HCT116 (cell line): ENCODE measurements around the gene TMEM202. TPM values are rescaled to one million over a fixed set of nuclear protein-coding genes. Genes with fewer than 3 reads are reported as not detected.

ENCODE experiments used
- ATAC-seq: fragments of 200-7000 bp; cut with Tn5 transposase; 2 replicates; pipeline ENCODE4 v1.9.1; 2020; ENCODE audit warnings: mild to moderate bottlenecking, moderate library complexity
- BruUV-seq: library from RNA; stranded (reverse); fragments of 400-500 nt; replicated peaks from 2 replicates; lab custom pipeline; 2021; lab: Mats Ljungman, UMichigan
- CTCF ChIA-PET: fragments of 300-600 bp; sonication (Branson Sonifier 250); formaldehyde crosslinking; loops from one replicate; lab custom pipeline; 2021; ENCODE audit warnings: antibody characterized with exemption; lab: Charles Lee
- POLR2A ChIA-PET: fragments of 300-600, 350-600 bp; sonication (Branson Sonifier 250); formaldehyde crosslinking; loops from one replicate; lab custom pipeline; 2021; ENCODE audit warnings: antibody characterized with exemption; lab: Charles Lee
- RAD21 ChIA-PET, 2 experiments: fragments of 300-600 bp; sonication (Branson Sonifier 250); formaldehyde crosslinking; loops; one replicate each; lab custom pipeline; 2023; ENCODE audit warnings: low total read pairs in 2 of 2; ENCODE audit not compliant: uncharacterized antibody in 2 of 2, unreplicated experiment in 2 of 2, low non-redundant PET in 1 of 2; lab: Charles Lee
- DNase-seq: peaks from one replicate; pipeline ENCODE4 v3.0.0-alpha.2; 2010; ENCODE audit warnings: low read depth, low spot score
- H2AFZ ChIP-seq: fragments of 200-600 bp; shearing (Covaris generic), sonication (generic); 2 replicates; pipeline ENCODE4 v1.6.1; 2017; ENCODE audit warnings: low read depth, mixed run types, mixed read lengths, antibody characterized with exemption, low read length; ENCODE audit not compliant: poor library complexity, severe bottlenecking
- H3K27ac ChIP-seq: 2 replicates; pipeline ENCODE4 v1.5.1; 2012; ENCODE audit warnings: low read depth, low read length
- H3K27me3 ChIP-seq: fragments of 200-600 bp; sonication (generic); 2 replicates; pipeline ENCODE4 v1.6.1; 2016; ENCODE audit warnings: mixed run types, low read length, mixed read lengths; ENCODE audit not compliant: insufficient read depth
- H3K36me3 ChIP-seq, 2 experiments: fragments of 200-500 bp in 1 of 2; fragments of 200-600 bp in 1 of 2; sonication (Bioruptor generic) in 1 of 2; sonication (generic) in 1 of 2; 2 replicates each; pipeline versions ENCODE4 v1.5.1 to v1.6.1; 2014 to 2016; ENCODE audit warnings: low read length in 2 of 2, inconsistent platforms in 1 of 2, mixed read lengths in 1 of 2, mixed run types in 1 of 2; ENCODE audit not compliant: insufficient read depth in 2 of 2, control insufficient read depth in 1 of 2
- H3K4me1 ChIP-seq, 2 experiments: fragments of 200-600 bp in 1 of 2; sonication (generic) in 1 of 2; 2 replicates each; pipeline versions ENCODE4 v1.5.1 to v1.6.1; 2012 to 2017; ENCODE audit warnings: low read length in 2 of 2, inconsistent platforms in 1 of 2, mild to moderate bottlenecking in 1 of 2, mixed read lengths in 1 of 2, mixed run types in 1 of 2, moderate library complexity in 1 of 2; ENCODE audit not compliant: insufficient read depth in 2 of 2, control insufficient read depth in 1 of 2
- H3K4me2 ChIP-seq: fragments of 200-600 bp; sonication (generic); 2 replicates; pipeline ENCODE4 v1.6.1; 2017; ENCODE audit warnings: mixed run types, low read length, mixed read lengths
- H3K4me3 ChIP-seq, 2 experiments: fragments of 200-600 bp in 1 of 2; sonication (generic) in 1 of 2; replicated peaks in 1 of 2; 2 replicates each; pipeline ENCODE4 v1.5.1; 2011 to 2016; ENCODE audit warnings: low read length in 2 of 2, control low read depth in 1 of 2, low read depth in 1 of 2, mild to moderate bottlenecking in 1 of 2, mixed read lengths in 1 of 2, mixed run types in 1 of 2
- H3K79me2 ChIP-seq: fragments of 200-600 bp; sonication (generic); 2 replicates; pipeline ENCODE4 v1.6.1; 2017; ENCODE audit warnings: mild to moderate bottlenecking, mixed run types, low read length, moderate library complexity, mixed read lengths; ENCODE audit not compliant: insufficient read depth
- H3K9ac ChIP-seq: fragments of 200-600 bp; sonication (generic); 2 replicates; pipeline ENCODE4 v1.6.1; 2016; ENCODE audit warnings: low read length, mixed read lengths
- H3K9me2 ChIP-seq: fragments of 200-600 bp; sonication (generic), shearing (Covaris generic); 2 replicates; pipeline ENCODE4 v1.6.1; 2017; ENCODE audit warnings: mixed run types, mild to moderate bottlenecking, moderate library complexity; ENCODE audit not compliant: insufficient read depth
- H3K9me3 ChIP-seq, 2 experiments: fragments of 200-500 bp in 1 of 2; fragments of 200-600 bp in 1 of 2; sonication (Bioruptor generic) in 1 of 2; sonication (generic) in 1 of 2; 2 replicates each; pipeline ENCODE4 v1.6.1; 2014 to 2017; ENCODE audit warnings: low read length in 2 of 2, mixed read lengths in 2 of 2, inconsistent platforms in 1 of 2, low read depth in 1 of 2, mild to moderate bottlenecking in 1 of 2, mixed run types in 1 of 2, moderate library complexity in 1 of 2; ENCODE audit not compliant: control insufficient read depth in 1 of 2, insufficient read depth in 1 of 2
- H4K20me1 ChIP-seq: fragments of 200-600 bp; sonication (generic), shearing (Covaris generic); 2 replicates; pipeline ENCODE4 v1.6.1; 2017; ENCODE audit warnings: mixed run types, mild to moderate bottlenecking, moderate library complexity; ENCODE audit not compliant: insufficient read depth
- CBX3 ChIP-seq: IDR thresholded peaks from 2 replicates; pipeline ENCODE4 v1.6.1; 2012; ENCODE audit warnings: low read depth
- POLR2AphosphoS5 ChIP-seq: IDR thresholded peaks from 2 replicates; pipeline ENCODE4 v1.6.1; 2011; ENCODE audit warnings: mild to moderate bottlenecking, low read depth, low read length, moderate library complexity
- RAD21 ChIP-seq: IDR thresholded peaks from 2 replicates; pipeline ENCODE4 v1.6.1; 2012; ENCODE audit warnings: low read depth, mild to moderate bottlenecking
- SRF ChIP-seq: IDR thresholded peaks from 2 replicates; pipeline ENCODE4 v1.6.1; 2012; ENCODE audit warnings: low read depth
- intact Hi-C: fragments of 100-400 bp; cut with micrococcal nuclease; formaldehyde crosslinking; loops from 2 replicates; pipeline ENCODE4 v1.10.0; 2022
- total RNA-seq: library from RNA; stranded (reverse); gene quantifications from one replicate; pipeline ENCODE4 v1.2.1, GENCODE V29; 2021; ENCODE audit not compliant: unreplicated experiment
- TF ChIP-seq, protein P1 (sequence below): IDR thresholded peaks from 2 replicates; pipeline ENCODE4 v1.6.1; 2012
- TF ChIP-seq, protein P2 (sequence below): IDR thresholded peaks from 2 replicates; pipeline ENCODE4 v1.6.1; 2012; ENCODE audit warnings: low read depth
- TF ChIP-seq, protein P3 (sequence below): IDR thresholded peaks from 2 replicates; pipeline ENCODE4 v1.6.1; 2012

Gene TMEM202
- total RNA-seq, 1 experiment from 2014 or later, result not detected

DNA sequence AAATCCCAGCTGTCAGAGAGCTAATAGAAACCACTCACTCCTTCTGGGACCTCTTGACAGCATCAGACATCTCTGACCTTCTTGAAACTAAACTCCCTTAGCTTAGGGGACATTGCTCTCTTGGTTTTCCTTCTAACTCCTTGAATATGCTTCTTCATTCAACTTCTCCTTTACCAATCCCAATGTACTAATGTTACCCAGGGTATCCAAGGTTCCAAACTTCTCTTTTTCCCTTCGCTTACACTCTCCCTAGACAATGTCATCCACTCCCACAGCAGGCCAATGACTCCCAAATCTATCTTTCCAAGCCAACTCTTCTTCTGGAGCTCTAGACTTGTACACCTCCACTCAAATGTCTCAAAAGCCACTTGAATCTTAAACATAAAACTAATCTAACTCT, 36.9 kb upstream of the TMEM202 start (continued):
- TF ChIP-seq POLR2AphosphoS5 (no peak), RAD21 (no peak), CBX3 (no peak)

DNA sequence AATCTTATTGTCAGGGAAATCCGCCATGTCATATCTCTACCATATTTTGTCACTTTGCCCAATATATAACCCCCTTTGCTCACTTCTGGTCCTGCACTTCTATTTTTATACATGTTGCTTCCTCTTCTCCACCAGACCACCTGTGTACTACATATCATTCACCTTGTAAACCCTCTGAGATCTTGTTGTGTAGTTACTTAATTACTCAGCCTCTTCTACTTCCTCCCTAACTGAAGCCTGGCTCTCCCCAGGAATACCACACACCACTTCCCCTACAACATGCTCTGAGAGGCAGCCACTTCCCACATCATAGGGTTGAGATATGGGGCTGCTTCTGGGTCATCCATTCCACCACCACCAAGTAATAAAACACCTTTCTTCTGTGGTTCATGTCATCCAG, 32.3 kb upstream of the TMEM202 start:
- Histone ChIP-seq H2AFZ (no peak overlapping the region), H3K36me3 (no peaks in the 10 kb centered on the region; a peak in 1 of 4 replicates), H3K4me1 (no peaks in the 10 kb centered on the region), H4K20me1 (no peaks in the 10 kb centered on the region), H3K27ac (no peak overlapping the region), H3K9me3 (no peaks in the 10 kb centered on the region), H3K4me2 (no peak overlapping the region), H3K27me3 (no peaks in the 10 kb centered on the region), H3K4me3 (no peak overlapping the region), H3K9ac (no peak overlapping the region), H3K79me2 (peaks cover 18% of the 10 kb centered on the region), H3K9me2 (no peaks in the 10 kb centered on the region)
- POLR2A ChIA-PET, result no interaction called here
- ATAC-seq (no peak), DNase-seq (no peak)
- intact Hi-C loops, result no loop called here
- TF ChIP-seq, protein P1, sequence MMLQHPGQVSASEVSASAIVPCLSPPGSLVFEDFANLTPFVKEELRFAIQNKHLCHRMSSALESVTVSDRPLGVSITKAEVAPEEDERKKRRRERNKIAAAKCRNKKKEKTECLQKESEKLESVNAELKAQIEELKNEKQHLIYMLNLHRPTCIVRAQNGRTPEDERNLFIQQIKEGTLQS, result no peak
- TF ChIP-seq, protein P2, sequence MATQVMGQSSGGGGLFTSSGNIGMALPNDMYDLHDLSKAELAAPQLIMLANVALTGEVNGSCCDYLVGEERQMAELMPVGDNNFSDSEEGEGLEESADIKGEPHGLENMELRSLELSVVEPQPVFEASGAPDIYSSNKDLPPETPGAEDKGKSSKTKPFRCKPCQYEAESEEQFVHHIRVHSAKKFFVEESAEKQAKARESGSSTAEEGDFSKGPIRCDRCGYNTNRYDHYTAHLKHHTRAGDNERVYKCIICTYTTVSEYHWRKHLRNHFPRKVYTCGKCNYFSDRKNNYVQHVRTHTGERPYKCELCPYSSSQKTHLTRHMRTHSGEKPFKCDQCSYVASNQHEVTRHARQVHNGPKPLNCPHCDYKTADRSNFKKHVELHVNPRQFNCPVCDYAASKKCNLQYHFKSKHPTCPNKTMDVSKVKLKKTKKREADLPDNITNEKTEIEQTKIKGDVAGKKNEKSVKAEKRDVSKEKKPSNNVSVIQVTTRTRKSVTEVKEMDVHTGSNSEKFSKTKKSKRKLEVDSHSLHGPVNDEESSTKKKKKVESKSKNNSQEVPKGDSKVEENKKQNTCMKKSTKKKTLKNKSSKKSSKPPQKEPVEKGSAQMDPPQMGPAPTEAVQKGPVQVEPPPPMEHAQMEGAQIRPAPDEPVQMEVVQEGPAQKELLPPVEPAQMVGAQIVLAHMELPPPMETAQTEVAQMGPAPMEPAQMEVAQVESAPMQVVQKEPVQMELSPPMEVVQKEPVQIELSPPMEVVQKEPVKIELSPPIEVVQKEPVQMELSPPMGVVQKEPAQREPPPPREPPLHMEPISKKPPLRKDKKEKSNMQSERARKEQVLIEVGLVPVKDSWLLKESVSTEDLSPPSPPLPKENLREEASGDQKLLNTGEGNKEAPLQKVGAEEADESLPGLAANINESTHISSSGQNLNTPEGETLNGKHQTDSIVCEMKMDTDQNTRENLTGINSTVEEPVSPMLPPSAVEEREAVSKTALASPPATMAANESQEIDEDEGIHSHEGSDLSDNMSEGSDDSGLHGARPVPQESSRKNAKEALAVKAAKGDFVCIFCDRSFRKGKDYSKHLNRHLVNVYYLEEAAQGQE, result no peak
- no peak for TF ChIP-seq SRF
- TF ChIP-seq, protein P3, sequence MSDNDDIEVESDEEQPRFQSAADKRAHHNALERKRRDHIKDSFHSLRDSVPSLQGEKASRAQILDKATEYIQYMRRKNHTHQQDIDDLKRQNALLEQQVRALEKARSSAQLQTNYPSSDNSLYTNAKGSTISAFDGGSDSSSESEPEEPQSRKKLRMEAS, result no peak
- RAD21 ChIA-PET, result no interaction called here
- CTCF ChIA-PET, result no interaction called here
- no TSS peak for BruUV-seq
